IPS-NIHi11 (cell line): ENCODE measurements around the gene GAS6.

Experiments
- DNase-seq: peaks from one replicate; pipeline ENCODE4 v3.0.0; 2012; ENCODE audit warnings: mixed read lengths, low spot score

The GAS6 gene

DNA sequence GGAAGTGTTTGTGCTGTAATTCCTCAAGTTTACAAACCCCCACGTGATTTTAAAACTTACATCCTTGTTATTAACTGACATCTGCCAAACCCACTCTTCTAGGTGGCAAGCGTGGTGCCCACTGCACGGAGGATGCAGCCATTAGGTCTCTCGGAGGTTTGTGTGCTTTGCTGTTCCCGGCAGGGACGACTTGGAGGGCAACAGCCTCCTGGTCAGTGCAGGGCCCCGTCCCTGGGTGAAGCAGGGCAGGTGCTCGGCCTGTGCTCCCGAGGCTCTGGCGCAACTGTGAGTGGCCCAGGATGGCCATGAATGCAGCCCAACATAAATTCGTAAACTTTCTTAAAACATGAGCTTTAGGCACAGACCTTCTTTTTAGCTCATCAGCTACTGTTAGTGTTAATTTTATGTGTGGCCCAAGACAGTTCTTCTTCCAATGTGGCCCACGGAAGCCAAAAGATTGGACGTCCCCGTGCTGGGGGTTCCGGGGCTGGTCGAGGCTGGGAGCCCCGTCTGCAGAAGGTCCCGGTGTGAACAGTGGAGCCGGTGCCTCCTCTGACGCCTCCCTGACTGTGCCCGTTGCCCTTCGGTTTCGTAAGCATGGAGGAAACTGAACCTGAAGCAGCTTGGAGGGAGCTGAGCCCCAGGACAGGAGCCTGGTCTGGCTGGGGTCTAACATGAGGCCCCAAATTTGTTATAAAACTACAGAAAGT lies 11.9 kb downstream of the GAS6 start:
- DNase-seq = no peak

DNA sequence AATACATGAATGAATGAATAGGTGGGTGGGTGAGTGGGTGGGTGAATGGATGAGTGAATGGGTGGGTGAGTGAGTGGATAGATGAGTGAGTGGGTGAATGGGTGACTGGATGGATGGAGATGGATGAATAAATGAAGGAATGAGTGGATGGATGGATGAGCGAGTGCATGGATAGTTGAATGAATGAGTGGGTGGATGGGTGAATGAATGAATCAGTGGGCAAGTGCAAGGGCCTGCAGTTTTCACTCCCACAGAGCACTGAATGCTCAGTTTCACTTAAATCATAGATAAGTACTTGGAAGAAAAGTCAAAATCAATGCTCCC lies 12.4 kb downstream of the GAS6 start:
- DNase-seq = no peak

DNA sequence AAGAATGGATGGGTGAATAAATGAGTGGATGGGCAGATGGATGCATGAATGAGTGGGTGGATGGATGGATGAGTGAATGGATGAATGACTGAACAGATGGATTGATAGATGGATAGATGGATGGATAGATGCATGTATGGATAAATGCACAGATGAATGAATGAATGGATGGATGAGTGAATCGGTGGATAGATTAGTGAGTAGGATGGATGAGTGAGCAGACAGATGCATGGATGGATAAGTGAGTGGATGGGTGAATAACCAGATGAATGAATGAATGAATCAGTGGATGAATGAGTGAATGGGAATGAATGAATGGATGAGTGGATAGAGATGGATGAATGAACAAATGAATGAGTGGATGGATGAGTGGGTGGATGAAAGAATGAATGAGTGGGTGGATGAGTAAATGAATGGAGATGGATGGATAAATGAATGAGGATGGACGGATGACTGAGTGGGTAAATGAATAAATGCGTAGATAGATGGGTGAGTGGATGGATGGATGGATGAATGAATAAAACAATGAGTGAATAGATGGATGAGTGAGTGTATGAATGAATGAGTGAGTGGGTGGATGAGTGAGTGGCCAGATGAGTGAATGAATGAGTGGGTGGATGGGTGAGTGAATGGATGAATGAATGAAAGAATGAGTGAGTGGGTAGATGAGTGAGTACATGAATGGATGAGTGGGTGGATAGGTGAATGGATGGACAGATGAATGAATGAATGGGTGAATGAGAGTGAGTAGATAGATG lies 13.0 kb downstream of the GAS6 start:
- no peak for DNase-seq

DNA sequence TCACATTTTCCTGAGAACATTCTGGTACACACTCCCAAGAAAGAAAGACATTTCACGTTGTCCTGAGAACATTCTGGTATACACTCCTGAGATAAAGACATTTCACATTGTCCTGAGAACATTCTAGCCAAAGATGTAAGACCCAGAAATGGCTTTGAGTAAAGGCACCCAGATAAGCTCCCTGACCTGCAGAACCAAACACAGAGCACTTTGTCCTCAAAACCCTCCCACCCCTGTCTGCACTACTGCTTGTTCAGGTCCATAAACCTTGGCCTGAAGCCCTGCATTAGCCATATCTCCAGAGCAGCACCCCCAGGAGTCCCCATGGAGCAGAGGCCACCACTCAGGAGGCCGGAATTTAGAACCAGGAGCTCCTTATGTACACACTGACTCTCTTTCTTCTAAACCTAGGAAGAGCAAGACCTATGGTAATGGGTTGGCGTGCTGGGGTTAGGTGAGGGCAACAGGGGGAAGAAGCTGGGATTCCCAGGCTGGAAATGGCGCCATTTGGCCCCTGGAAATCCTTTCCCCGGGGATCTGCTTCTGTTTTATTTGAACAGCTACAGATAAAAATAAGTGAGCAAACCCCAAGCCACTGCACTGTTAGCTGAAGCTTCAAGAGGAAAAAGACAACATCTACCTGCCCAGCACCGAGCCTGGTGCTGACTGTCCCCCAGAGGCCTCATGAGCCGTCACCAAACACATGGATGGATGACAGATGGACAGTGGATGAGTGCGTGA lies 13.7 kb downstream of the GAS6 start:
- no peak for DNase-seq

DNA sequence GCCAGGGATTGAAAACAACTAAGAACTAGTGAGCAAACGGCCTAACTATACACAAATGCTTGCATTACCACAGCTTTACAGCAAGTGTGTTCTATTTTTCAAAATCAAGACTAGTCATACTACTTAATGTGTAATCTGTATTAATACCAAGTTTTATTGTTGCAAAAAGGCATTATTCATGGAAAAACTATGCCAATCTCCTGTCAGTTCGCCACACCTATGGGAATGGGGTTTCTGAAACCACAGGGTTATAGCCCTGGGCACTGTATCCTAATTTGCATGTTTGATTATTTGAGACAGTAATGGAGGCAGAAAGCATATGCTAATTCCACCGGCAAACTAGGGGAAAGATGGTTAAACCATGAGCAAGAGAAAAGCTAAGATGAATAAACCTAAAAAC lies 14.3 kb downstream of the GAS6 start:
- no peak for DNase-seq

DNA sequence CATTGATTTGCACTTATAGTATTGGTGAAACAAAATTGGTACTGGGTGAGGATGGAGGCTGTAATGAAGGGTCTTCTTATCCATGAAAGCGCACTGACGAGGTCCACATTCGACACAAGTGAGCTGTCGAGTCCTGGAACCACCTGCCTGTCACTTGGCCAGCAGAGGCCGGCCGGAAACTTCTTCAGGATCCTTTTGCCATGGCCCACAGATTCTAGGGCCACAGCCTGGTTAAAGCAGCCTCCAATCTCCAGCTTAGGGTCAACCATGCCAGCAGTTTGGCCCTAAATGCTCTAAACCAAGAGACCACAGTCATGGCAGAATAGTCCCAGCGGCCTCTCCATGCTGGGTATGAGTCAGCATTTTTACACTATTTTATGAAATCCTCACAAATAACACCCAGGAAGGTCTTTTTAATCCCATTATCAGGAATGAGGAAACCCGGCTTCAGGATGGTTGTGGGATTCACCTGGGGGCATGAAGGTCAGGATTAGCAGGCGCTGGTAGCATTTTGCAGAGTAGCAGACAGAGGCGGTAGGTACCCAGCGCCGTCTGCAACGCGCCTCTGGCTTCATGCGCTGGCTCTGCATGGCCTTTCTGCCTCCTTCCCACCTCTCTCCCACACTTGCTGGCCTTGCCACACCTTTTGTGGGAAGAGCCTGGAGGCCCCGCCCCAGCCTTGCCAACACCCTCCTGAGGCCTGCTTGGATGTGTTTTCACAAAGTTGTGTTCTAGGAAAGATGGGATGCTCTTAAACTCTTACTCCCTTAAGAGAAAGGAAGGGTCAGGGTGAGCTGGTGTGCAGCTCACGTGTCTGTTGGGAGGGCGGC lies 15.2 kb downstream of the GAS6 start:
- DNase-seq = peak; percentile 58

DNA sequence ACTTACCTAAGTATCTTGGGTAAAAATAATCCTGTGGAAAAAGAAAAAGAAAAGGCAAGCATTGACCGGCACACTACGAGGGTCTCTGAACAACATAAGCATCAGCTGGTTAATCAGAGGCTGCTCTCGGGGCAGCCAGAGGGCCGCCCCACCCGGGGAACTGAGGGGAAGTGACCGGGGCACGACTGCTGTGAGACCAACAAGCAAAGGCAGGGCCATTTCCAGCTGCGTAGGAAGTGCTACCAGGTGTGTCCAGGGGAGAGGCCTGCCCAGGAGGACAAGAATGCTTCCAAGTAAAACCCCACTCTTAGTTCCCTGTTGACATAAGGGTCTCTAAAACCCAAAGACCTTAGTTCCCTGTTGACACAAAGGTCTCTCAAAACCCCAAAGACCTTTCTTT lies 15.9 kb downstream of the GAS6 start:
- no peak for DNase-seq

DNA sequence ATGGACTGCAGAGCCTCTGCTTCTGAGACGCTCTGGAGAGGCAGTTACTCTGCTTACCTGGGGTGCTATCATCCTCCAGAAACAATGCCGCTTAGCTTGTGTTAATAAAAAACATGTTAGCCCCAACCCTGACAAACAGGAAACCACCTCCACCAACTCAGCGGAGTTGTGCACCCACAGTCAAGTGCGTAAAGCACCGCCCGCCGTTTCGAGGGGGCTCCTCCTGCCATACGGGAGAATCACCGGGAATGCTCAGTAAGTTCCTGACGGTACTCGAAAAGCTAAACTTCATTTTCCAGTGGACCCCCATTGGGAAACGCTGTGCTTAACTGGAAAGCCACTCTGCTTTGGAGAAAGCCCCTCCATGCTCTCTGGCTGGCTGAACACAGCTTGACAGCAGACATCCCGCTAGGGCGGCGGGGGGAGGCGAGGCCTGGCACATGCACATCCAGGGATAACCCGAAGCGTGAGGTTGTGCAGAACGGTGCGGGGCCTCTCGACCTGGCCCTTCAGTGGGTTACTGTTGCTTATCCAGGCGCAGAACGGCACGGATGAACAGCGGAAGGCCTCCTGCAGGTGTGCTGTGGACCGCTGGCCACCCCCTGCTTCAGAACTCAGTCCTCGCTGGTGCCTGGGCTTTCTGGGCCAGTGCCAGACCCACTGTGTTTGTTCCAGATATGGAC lies 17.1 kb downstream of the GAS6 start:
- DNase-seq = no peak

DNA sequence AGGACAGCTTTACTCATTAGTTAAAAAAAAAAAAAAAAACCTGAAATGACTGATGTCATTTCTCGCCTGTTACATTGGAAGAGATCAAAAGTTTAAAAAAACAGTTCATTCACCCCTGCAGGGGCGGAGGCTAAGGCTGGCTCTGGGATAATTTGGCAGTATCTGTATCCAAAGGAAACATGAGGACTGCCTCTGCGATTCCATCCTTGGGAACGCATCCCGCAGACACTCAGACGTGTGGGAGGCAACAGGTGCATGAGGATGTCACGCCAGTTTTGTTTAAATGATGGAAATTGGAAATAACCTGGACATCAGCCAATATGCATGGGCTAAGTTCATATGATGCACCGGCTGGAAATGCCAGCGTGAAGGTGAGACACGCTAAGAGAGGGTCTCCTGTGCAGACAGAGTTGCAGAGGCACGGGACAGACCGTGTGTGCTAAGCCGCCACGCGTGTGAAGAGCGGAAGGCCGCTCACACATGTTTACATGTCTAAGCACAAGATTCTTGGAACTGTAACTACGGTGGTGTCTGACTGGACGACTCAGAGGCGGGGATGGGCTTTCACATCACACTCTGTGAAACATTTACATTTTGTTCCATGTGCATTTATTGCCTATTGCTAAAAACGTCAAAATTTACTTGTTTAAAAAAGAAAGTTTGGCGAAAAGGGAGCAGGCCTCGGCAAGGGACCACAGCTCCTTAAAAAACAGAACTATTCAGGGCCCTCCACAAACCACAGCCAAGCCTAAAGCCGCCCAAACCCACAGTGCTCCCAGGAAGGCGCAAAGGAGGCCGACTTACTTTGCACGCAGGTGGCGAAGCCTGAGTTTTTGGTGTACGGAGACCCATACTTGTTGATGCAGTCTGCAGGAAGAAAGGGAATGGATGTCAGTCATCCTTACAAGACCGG lies 17.9 kb downstream of the GAS6 start:
- no peak for DNase-seq

DNA sequence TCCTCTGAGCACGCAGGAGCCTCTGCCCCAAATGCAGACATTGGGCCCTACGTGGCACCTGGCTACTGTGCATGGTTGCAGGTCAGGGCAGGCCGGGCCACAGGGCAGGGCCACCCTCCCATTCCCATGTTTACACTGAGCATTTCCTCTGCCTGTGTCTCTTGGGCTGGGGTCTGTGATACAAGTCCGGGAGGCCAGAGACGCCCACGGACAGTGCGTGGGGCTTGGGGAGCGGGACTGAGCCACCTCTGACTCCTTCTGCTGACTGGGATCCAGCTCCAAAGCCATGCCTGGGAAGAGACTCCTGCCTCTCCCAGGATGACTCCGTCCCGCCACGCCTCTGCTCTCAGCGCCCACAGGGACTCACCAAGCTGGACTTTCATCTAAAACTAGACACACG lies 18.8 kb downstream of the GAS6 start:
- no peak for DNase-seq

DNA sequence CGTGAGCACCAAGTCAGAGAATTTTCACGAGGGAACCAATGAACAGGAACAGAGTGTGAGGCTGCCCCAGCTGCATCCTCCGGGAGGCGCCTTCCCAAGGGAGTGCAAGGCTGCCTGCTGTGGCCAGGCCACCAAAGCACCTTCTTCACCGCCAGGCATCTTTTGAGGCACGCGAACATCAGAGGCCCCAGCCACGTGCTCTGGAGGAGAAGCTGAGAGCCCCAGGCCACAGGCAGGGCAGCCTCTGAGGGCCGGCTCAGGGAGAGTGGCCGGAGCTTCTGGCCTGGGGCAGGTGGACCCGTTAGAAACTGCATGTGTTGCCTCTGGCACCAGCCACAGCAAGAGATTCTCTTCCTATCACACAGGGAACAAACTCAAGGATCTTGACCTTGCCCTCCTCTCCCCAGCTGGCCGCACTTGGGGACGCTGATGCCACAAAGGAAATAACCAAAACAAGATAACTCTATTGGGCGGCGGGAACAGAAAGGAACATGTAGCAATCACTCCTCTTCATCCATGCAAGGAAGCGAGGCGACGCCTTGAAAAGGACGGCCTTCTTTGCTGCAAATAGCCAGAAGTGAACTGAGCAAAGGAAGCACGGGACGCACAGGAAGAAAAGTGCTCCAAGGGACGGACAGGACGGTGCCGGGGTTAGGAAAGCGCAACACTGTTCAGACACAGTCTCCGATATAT lies 19.9 kb downstream of the GAS6 start:
- DNase-seq = no peak

DNA sequence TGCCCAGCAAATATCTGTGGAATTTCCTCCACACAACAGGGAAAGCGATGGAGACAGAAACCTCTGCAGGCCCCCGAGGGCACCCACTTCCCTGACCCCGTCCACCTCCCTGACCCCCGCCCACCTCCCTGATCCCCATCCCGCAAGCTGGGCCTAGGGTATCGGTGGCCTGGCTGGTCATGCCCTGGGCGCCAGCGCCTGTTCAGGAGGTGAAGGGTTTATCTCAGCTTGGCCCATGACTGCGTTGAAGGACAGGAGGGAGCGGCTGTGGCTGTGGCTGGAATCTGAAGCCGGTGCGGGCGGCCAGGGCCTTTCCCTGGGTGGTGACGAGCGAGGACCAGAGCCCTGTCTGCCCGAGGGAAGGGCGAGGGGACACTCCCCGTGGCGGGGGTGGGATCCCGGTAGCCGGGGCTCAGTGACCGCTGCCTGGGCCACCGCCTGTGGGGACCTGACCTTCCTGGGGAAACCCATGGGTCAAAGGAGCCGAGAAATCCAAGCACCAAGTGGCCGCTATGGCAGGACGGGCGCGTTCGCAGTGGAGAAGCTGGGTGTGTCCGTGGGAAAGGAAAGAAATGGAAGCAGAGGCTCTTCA lies 20.7 kb downstream of the GAS6 start:
- DNase-seq = no peak

DNA sequence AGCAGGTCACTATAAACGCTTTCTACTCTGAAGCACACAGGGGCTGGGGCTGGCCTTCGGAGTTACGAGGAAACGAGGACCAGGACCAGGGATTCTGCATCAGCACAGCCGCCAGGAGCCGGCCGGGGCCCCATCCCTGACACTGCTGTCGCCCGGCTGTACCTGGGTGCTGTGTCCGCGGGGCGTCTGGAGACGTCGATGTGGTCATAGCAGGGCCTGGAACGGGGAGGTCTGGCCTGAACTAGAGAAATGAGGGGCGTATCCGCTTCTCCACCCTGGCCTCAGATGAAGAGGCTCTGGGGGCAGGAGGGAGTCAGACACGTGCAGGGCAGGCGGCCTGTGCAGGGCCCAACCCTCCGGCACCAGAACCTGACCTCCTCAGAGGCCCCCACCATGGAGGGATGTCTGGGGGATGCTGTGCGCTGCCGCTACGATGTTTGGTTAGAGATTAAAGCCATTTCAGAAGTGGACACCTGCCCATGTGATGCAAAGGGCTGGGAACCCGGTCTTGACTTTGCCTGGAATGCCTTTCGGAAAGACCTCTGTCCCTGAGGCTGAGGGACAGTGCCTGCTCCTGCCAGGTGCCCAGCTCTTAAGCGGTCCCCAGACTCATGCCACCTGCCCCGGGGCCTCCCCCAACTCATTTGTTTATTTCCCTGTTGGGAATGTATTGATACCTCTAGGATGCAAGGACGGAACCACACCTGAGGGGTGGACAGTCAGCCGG lies 21.4 kb downstream of the GAS6 start:
- DNase-seq = no peak

DNA sequence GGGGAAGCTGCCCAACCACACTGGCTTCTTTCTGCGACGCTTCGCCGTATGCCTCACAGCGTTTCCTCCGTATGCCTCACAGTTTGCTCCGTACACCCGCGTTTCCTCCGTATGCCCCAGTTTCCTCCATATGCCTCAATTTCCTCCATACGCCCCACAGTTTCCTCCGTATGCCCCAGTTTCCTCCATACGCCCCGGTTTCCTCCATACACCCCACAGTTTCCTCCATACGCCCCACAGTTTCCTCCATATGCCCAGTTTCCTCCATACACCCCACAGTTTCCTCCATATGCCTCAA lies 22.6 kb downstream of the GAS6 start:
- no peak for DNase-seq

DNA sequence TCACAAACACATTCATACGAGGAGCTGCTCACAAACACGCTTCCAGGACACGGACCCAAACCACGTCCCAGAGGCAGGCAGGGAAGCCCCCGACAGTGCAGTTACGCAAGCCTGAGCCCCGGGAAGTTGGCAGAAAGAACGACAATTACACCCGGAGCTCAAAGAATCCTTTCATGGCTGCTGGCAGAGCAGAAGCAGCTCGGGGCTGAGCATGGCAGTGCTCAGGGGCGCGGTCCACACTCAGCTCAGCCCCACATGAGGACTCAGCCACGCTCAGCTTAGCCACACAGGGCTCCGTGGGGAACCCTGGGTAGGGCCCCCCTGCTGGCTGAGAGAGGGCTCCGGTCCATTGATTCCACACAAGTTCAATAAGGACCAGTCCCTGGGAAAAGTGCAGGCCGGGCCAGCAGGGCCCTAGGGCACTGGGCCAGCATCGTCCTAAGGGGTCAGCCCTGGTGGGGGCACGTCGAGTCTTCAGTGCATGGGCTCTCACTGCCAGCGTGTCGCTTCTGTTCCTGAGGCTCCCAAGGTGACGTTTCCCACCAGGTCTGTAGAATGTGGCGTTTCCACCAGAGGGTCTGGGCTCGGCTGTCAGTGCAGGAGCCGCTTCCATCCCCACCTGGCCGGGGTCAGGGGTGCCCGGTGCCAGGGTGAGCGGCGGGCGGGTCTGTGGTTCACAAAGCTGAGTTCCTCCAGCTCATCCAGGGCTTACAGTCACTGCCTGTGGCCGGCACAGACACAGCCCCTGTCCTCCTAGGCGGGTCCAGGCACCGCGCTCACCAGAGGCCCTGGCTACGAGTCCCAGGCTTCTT lies 23.1 kb downstream of the GAS6 start:
- DNase-seq = no peak

DNA sequence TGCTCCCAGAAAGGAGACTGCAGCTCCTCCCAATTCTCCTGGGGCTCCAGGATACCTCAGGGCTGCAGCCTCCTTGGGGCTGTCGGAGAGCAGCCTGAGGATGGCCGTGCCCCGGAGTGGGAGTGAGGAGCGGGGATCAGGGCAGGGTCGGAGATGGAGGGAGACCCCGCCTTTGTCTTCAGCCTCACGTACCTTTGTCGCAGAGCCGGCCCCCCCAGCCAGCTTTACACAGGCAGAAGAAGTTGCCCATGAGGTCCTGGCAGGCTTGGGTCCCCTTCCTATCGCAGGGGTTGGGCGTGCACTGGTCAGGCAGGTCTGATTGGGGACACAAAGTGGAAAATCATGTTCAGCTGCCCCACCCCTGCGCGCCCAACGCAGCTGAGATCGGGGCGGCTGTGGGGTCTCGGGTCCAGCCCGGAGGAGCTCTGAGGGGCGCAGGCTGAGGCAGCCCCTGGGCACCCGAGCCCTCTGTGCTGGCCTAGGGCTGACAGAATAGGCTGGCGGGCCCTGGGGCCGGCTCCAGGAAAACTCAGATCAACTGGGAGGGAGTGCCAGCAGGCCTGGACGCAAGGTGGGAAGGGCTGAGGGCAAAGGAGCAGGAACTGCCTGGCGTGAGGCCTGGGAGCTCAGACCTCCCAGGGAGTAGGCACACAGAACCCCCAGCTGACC lies 24.2 kb downstream of the GAS6 start:
- no peak for DNase-seq

DNA sequence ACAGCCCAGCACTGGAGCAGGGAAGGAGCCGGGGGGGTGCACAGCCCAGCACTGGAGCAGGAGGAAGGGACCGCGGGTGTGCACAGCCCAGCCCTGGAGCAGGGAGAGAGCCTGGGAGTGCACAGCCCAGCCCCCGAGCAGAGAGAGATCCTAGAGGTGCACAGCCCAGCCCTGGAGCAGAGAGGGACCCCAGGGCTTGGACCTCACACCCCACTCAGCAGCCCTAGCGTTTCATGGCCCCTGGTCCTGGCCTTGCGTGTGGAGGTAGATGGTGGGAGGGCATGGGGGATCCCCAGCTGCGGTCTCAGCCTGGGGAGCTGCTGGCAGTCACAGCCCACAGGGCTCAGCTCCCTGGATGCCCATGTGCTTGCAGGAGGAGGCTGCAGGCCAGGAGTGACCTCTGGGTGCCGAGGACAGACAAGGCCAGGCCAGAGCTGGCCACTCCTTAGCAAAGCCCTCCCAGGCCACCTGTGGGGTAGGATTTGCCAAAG lies 25.1 kb downstream of the GAS6 start:
- DNase-seq = no peak
